Hematopoietic multipotent progenitor cell treated with erythropoietin and hydrocortisone succinate and interleukin-3 and kit ligand, for 6 days (in vitro differentiated cells): Measurements from ENCODE around the gene P3H2.
A peak's percentile ranks its signal among the peaks of the same experiment; 100 is the strongest.

ENCODE experiments used
- DNase-seq: peaks from one replicate; pipeline ENCODE4 v3.0.0-alpha.2; 2015

The P3H2 gene

GRCh38 chr3:190122198-190122771 lies 1.6 kb upstream of the P3H2 start:
- no peak for DNase-seq

- DNase-seq: no peak
These were observed 686 bp upstream of the P3H2 start for GRCh38 chr3:190121383-190121782.

GRCh38 chr3:190121061-190121377 lies 322 bp upstream of the P3H2 start:
- no peak for DNase-seq

GRCh38 chr3:190119461-190120268 lies 1.0 kb downstream of the P3H2 start:
- DNase-seq: no peak

GRCh38 chr3:190118438-190118837 lies 2.3 kb downstream of the P3H2 start:
- DNase-seq: no peak

- no peak for DNase-seq
These were observed 2.7 kb downstream of the P3H2 start for GRCh38 chr3:190117981-190118380.

- DNase-seq: peak; percentile 12
These were observed 4.1 kb downstream of the P3H2 start for GRCh38 chr3:190116551-190117067.

GRCh38 chr3:190110826-190111225 lies 9.9 kb downstream of the P3H2 start:
- no peak for DNase-seq

GRCh38 chr3:190109441-190109840 lies 11.3 kb downstream of the P3H2 start:
- no peak for DNase-seq

GRCh38 chr3:190108804-190109203 lies 11.9 kb downstream of the P3H2 start:
- DNase-seq: no peak

- DNase-seq: no peak
These were observed 14.8 kb downstream of the P3H2 start for GRCh38 chr3:190105876-190106275.

- DNase-seq: peak; percentile 24
These were observed 19.2 kb downstream of the P3H2 start for GRCh38 chr3:190101320-190102011.

GRCh38 chr3:190099099-190099498 lies 21.6 kb downstream of the P3H2 start:
- DNase-seq: no peak

- DNase-seq: no peak
These were observed 23.1 kb downstream of the P3H2 start for GRCh38 chr3:190097617-190098016.

- DNase-seq: no peak
These were observed 23.7 kb downstream of the P3H2 start for GRCh38 chr3:190097025-190097424.

GRCh38 chr3:190096345-190096744 lies 24.4 kb downstream of the P3H2 start:
- no peak for DNase-seq

GRCh38 chr3:190094160-190094718 lies 26.5 kb downstream of the P3H2 start:
- DNase-seq: no peak

GRCh38 chr3:190092250-190092649 lies 28.4 kb downstream of the P3H2 start:
- DNase-seq: peak; percentile 13

GRCh38 chr3:190089711-190090110 lies 31.0 kb downstream of the P3H2 start:
- no peak for DNase-seq

- peak; percentile 39 for DNase-seq
These were observed 31.8 kb downstream of the P3H2 start for GRCh38 chr3:190088890-190089289.

GRCh38 chr3:190086191-190086590 lies 34.5 kb downstream of the P3H2 start:
- DNase-seq: no peak

- no peak for DNase-seq
These were observed 35.7 kb downstream of the P3H2 start for GRCh38 chr3:190084983-190085382.

- no peak for DNase-seq
These were observed 37.1 kb downstream of the P3H2 start for GRCh38 chr3:190083635-190084034.

- no peak for DNase-seq
These were observed 39.3 kb downstream of the P3H2 start for GRCh38 chr3:190081389-190081788.
